ENCODE results near the gene JPH2. TPM values are rescaled to one million over a fixed set of nuclear protein-coding genes. Genes with fewer than 3 reads are reported as not detected.
A peak's percentile ranks its signal among the peaks of the same experiment; 100 is the strongest.

JPH2 gene
- total RNA-seq, 1 donor from 2014 or later, result 181 TPM

- intact Hi-C loops (cut with DNase I), result loop anchor here (10.0 kb wide), 1 partner anchor 561 kb away; no protein-coding TSS in a partner anchor
- ATAC-seq (ENCODE audit: poor library complexity), result no peak
Observed at GRCh38 chr20:44095831-44096230, 91.2 kb downstream of the JPH2 start.

DNA sequence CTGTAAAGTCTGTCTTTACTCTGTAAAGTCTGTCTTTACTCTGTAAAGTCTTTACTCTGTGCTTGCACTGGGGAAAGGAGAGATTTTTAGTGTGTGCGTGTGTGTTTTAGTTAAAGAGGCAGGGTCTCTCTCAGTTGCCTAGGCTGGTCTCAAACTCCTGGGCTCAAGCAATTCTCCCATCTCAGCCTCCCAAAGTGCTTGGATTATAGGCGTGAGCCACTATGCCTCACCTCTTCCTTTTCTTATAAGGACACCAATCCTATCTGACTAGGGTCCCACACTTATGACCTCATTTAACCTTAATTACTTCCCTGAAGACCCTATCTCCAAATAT lies 93.8 kb downstream of the JPH2 start:
- DNase-seq, result no peak
- intact Hi-C loops (cut with DNase I), result loop anchor here (10.0 kb wide), 1 partner anchor 558 kb away; no protein-coding TSS in a partner anchor

More at GRCh38 chr20:44095831-44096230, 91.2 kb downstream of the JPH2 start:
- DNase-seq, result no peak

DNA sequence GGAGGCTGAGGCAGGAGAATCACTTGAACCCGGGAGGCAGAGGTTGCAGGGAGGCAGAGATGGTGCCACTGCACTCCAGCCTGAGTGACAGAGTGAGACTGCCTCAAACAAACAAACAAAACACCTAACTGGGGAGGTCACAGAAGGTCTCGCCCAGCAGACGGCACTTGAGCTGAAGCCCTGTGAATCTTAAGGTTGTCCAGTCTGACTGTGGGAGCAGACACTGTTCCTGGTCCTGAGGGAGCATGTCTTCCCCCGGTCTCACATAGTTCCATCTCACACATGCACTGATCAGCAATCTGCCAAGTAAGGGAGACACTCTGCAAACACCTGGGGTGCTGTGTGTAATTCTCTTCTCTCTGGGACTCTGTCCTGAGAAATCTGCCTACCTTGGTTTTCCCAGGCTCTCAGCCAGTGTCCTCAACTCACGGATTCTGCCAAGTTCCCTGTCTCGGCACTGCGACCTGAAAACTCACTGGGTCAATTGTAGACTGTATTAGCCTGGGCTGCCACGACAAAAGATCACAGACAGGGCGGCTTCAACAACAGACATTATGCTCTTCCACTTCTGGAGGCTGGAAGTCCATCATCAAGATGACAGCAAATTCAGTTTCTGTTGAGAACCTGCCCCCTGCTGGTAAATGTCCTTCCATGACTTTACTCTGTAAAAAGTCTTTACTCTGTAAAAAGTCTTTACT lies 94.3 kb downstream of the JPH2 start:
- DNase-seq (no peak), ATAC-seq (ENCODE audit: poor library complexity) (no peak)
- intact Hi-C loops (cut with DNase I), result loop anchor here (10.0 kb wide), 1 partner anchor 558 kb away; no protein-coding TSS in a partner anchor

More for the DNA sequence above, 93.8 kb downstream of the JPH2 start:
- no peak for ATAC-seq (ENCODE audit: poor library complexity)

DNA sequence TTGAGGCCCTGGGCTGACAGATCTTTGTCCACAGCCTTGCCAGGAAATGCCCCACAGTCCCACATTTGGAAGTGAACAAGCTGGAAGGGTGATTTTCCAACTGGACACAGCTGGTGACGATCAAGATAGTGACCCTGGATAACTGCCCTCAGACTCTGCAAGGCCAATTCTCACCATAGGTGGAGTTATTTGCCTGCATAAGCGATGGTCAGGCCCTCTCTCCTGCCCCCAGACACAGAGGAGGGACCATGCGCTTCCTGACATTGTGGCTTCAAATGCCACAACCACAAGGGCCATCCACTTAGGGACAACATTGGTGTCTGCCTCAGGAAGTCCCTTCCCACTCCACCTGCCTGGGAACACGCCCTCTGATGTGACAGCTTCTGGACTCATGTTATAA lies 96.0 kb downstream of the JPH2 start:
- intact Hi-C loops (cut with DNase I), result loop anchor here (10.0 kb wide), 1 partner anchor 556 kb away; no protein-coding TSS in a partner anchor
- ATAC-seq (ENCODE audit: poor library complexity), result no peak
- DNase-seq, result no peak

- no peak for ATAC-seq (ENCODE audit: poor library complexity)
- intact Hi-C loops (cut with DNase I), result loop anchor here (10.0 kb wide), 1 partner anchor 555 kb away; no protein-coding TSS in a partner anchor
- no peak for DNase-seq
Observed at GRCh38 chr20:44089987-44090674, 96.9 kb downstream of the JPH2 start.

GRCh38 chr20:44087857-44088120 lies 99.2 kb downstream of the JPH2 start:
- intact Hi-C loops (cut with DNase I), result no loop called here
- DNase-seq (no peak), ATAC-seq (ENCODE audit: poor library complexity) (no peak)

DNA sequence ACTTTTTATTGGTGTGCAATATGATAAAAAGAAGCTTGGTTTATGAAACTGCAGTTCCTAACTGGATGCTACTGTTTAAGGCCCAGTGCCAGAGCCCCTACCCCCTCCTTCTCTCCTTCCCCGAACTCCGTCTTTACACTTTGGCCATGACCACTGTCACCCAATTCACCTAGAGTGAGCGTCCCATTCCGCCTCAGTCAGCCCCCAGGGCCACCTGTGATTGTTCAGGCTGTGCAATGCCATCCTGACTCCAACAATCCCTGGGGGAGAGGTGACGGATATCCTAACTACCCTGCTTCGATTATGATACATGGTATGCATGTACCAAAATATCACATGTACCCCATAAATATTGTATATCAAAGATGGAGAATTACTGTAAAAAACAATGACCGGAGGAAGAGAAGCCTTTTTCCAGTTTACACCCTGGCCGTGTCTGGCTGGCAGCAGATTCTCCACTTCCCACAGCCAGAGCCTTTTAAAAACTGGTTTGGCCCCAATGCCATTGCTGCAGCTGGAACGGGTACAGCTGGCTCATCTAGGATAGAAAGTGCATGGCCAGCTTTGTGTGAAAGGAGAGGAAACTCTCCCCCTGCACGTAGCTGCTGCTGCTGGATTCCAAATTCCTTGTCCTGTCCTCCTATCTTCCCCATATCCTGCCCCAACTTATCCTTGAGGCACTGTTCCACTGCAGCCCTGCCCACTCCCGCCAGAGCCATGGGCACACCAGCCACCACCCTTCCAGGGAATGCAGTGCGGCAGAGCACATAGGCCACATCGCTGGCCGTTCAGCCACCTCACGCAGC lies 99.7 kb downstream of the JPH2 start:
- DNase-seq (no peak), ATAC-seq (ENCODE audit: poor library complexity) (peak; percentile 38)
- intact Hi-C loops (cut with DNase I), result no loop called here

GRCh38 chr20:44085616-44086434 lies 101.2 kb downstream of the JPH2 start:
- no peak for ATAC-seq (ENCODE audit: poor library complexity)
- DNase-seq, result no peak
- intact Hi-C loops (cut with DNase I), result no loop called here

DNA sequence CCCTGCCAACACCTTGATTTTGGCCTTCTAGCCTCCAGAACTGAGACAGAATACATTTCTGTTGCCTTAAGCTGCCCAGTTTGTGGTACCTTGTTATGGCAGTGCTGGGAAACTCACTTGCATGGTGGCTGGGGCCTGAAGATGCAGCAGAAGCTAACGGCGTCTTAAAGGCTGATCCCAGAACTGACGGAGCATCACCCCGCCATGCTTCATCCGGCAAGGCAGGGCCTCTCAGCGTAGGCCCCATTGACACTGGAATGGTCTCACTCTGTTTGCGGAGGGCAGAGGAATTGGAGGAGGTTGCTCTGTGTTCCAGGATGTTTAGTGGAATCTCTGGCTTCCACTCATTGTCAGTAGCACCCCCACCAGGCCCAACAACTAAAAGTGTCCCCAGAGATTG lies 102.1 kb downstream of the JPH2 start:
- intact Hi-C loops (cut with DNase I), result no loop called here
- DNase-seq (no peak), ATAC-seq (ENCODE audit: poor library complexity) (no peak)

- ATAC-seq (ENCODE audit: poor library complexity) (no peak), DNase-seq (no peak)
- intact Hi-C loops (cut with DNase I), result no loop called here
Observed at GRCh38 chr20:44084439-44084838, 102.5 kb downstream of the JPH2 start.

- DNase-seq (peak; percentile 76), ATAC-seq (ENCODE audit: poor library complexity) (peak; percentile 78)
- intact Hi-C loops (cut with DNase I), result no loop called here
Observed at GRCh38 chr20:44083220-44083933, 103.6 kb downstream of the JPH2 start.

- intact Hi-C loops (cut with DNase I), result no loop called here
- no peak for DNase-seq
- ATAC-seq (ENCODE audit: poor library complexity), result no peak
Observed at GRCh38 chr20:44081888-44082287, 105.1 kb downstream of the JPH2 start.

- ATAC-seq (ENCODE audit: poor library complexity) (no peak), DNase-seq (no peak)
- intact Hi-C loops (cut with DNase I), result no loop called here
Observed at GRCh38 chr20:44081476-44081875, 105.5 kb downstream of the JPH2 start.

DNA sequence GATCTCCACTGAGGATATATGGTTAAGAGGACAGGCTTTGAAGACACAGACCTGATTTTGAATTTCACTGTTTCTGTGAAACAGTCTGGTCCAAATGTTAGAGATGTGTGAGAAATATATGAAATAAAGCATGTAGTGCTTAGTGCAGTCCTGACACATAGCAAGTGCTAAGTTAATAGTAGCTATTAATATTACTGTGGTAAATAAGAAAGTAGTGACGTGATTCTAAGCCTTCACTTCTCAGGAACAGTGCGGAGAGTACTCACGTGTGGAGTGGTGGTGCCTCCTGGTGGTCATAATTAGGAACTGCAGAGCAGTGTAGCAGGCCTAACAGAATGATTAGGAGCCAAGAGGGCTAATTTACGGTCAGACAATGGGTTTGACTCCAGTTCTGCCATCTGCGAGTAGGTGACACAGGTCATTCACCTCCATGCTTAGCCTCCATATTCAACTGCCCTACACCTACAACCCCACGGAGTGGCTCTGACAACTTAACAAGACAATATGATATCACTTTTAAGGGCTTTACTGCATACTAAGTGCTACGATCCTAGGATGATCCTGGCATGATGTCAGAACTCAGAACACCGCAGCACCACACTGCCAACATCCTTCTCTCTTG lies 106.2 kb downstream of the JPH2 start:
- DNase-seq (peak; percentile 71), ATAC-seq (ENCODE audit: poor library complexity) (peak; percentile 81)
- intact Hi-C loops (cut with DNase I), result no loop called here

DNA sequence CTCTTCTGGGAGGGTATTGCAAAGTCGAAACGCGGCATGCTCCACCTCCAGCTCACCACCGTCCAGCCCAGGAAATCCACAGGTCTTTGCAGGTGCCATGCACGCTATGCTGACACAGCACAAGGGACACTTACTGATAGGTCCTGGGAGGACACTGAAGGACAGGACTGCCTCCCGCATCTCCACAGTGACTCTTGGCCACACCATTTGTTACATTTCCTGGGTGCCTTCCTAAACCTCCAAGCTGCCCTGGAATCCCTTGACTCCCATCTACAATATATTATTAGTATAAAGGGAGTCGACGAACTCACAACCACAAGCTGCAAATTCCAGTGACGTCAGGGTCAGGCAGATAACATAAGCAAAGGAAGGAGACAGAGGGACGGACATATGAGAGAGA lies 106.9 kb downstream of the JPH2 start:
- DNase-seq (no peak), ATAC-seq (ENCODE audit: poor library complexity) (peak; percentile 10)
- intact Hi-C loops (cut with DNase I), result no loop called here

DNA sequence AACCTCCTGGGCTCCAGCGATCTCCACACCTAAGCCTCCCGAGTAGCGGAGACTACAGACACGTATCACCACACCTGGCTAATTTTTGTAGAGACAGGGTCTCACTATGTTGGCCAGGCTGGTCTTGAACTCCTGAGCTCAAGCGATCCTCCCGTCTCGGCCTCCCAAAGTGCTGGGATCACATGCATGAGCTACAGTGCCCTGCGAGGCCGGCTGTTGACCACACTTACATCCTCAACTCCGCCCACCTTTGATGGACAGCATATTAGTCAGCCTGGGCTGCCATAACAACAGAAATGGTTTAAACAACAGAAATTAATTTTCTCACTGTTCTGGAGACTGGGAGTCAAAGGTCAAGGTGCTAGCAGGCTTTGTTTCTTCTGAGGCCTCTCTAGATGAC lies 107.7 kb downstream of the JPH2 start:
- ATAC-seq (ENCODE audit: poor library complexity) (no peak), DNase-seq (no peak)
- intact Hi-C loops (cut with DNase I), result loop anchor here (5.0 kb wide), 1 partner anchor 332 kb away; no protein-coding TSS in a partner anchor

GRCh38 chr20:44075950-44076232 lies 111.1 kb downstream of the JPH2 start:
- intact Hi-C loops (cut with DNase I), result loop anchor here (5.0 kb wide), 1 partner anchor 329 kb away; no protein-coding TSS in a partner anchor
- no peak for DNase-seq
- ATAC-seq (ENCODE audit: poor library complexity), result no peak
